Endothelial cell of umbilical vein (primary cell): Measurements from ENCODE around the gene NCAPG2. TPM values are rescaled to one million over a fixed set of nuclear protein-coding genes. Genes with fewer than 3 reads are reported as not detected.

ENCODE experiments used
- BruUV-seq: library from RNA; stranded (reverse); fragments of 400-500 nt; replicated peaks from 2 replicates; lab custom pipeline; 2021; lab: Mats Ljungman, UMichigan
- CTCF ChIA-PET: fragments of 300-600, 350-600 bp; sonication (Branson Sonifier 250); formaldehyde crosslinking; loops from one replicate; lab custom pipeline; 2021; ENCODE audit warnings: antibody characterized with exemption, inconsistent platforms; lab: Charles Lee
- POLR2A ChIA-PET: fragments of 300-600, 350-600 bp; sonication (Branson Sonifier 250); formaldehyde crosslinking; loops from one replicate; lab custom pipeline; 2021; ENCODE audit warnings: antibody characterized with exemption, inconsistent platforms; lab: Charles Lee
- DNase-seq: peaks from one replicate; pipeline ENCODE4 v3.0.0-alpha.2; 2011; ENCODE audit warnings: low read depth, low spot score
- FAIRE-seq: peaks from 2 replicates; lab custom pipeline; 2011; peaks lifted over from hg19 to GRCh38; lab: Jason Lieb, UNC
- H2AFZ ChIP-seq: 2 replicates; pipeline ENCODE4 v1.6.0; 2012; ENCODE audit warnings: low read depth, low read length, control low read depth, inconsistent platforms
- H3K27ac ChIP-seq: 2 replicates; pipeline ENCODE4 v1.5.1; 2011; ENCODE audit warnings: low read depth, mild to moderate bottlenecking, control low read depth, low read length, moderate library complexity; ENCODE audit not compliant: insufficient read depth
- H3K27me3 ChIP-seq, 2 experiments: 2 replicates each; pipeline versions ENCODE4 v1.6.0 to v1.6.1; 2011; ENCODE audit warnings: low read length in 2 of 2, mixed read lengths in 1 of 2; ENCODE audit not compliant: control insufficient read depth in 2 of 2, insufficient read depth in 2 of 2
- H3K36me3 ChIP-seq, 2 experiments: 2 replicates in 1 of 2; 3 replicates in 1 of 2; pipeline ENCODE4 v1.5.1; 2011; ENCODE audit warnings: low read length in 2 of 2, mild to moderate bottlenecking in 1 of 2, moderate library complexity in 1 of 2; ENCODE audit not compliant: control insufficient read depth in 2 of 2, insufficient read depth in 2 of 2; ENCODE audit errors: extremely low read depth in 1 of 2
- H3K4me1 ChIP-seq: 3 replicates; pipeline ENCODE4 v1.5.1; 2011; ENCODE audit warnings: mild to moderate bottlenecking, low read length; ENCODE audit not compliant: control insufficient read depth, insufficient read depth; ENCODE audit errors: extremely low read depth
- H3K4me2 ChIP-seq: 2 replicates; pipeline ENCODE4 v1.6.1; 2011; ENCODE audit warnings: low read length, control low read depth, mixed read lengths; ENCODE audit not compliant: insufficient read depth
- H3K4me3 ChIP-seq, 3 experiments: fragments of 200-600 bp in 1 of 3; sonication (generic), shearing (Covaris generic) in 1 of 3; replicated peaks in 1 of 3; 2 replicates each; pipeline ENCODE4 v1.5.1; 2011 to 2016; ENCODE audit warnings: control low read depth in 3 of 3, low read length in 3 of 3, mild to moderate bottlenecking in 2 of 3, inconsistent platforms in 1 of 3, low read depth in 1 of 3, moderate library complexity in 1 of 3; ENCODE audit not compliant: insufficient read depth in 1 of 3
- H3K79me2 ChIP-seq: 2 replicates; pipeline ENCODE4 v1.6.0; 2012; ENCODE audit warnings: low read length, inconsistent platforms; ENCODE audit not compliant: control insufficient read depth, insufficient read depth
- H3K9ac ChIP-seq: replicated peaks from 2 replicates; pipeline ENCODE3; 2011; ENCODE audit warnings: low read length, control low read depth; ENCODE audit not compliant: insufficient read depth; ENCODE audit errors: extremely low read depth
- H3K9me1 ChIP-seq: replicated peaks from 3 replicates; pipeline ENCODE4 v1.6.0; 2011; ENCODE audit warnings: mild to moderate bottlenecking, low read length; ENCODE audit not compliant: control insufficient read depth, insufficient read depth; ENCODE audit errors: extremely low read depth
- H3K9me3 ChIP-seq: replicated peaks from 2 replicates; pipeline ENCODE4 v1.5.1; 2012; ENCODE audit warnings: low read length, inconsistent platforms; ENCODE audit not compliant: control insufficient read depth, insufficient read depth
- H4K20me1 ChIP-seq: replicated peaks from 2 replicates; pipeline ENCODE3; 2011; ENCODE audit warnings: mild to moderate bottlenecking, low read length; ENCODE audit not compliant: control insufficient read depth, insufficient read depth; ENCODE audit errors: extremely low read depth
- CTCF ChIP-seq, 2 donors: IDR thresholded peaks; 1 replicate in 1 of 2; 2 replicates in 1 of 2; pipeline ENCODE4 v1.5.1; 2011; ENCODE audit warnings: low read length in 2 of 2, mild to moderate bottlenecking in 2 of 2, moderate library complexity in 2 of 2, control low read depth in 1 of 2, inconsistent platforms in 1 of 2, low read depth in 1 of 2; ENCODE audit not compliant: insufficient read depth in 1 of 2; ENCODE audit errors: extremely low read depth in 1 of 2
- EZH2 ChIP-seq: IDR thresholded peaks from 2 replicates; pipeline ENCODE4 v1.6.1; 2012; ENCODE audit warnings: borderline replicate concordance, low read depth, mild to moderate bottlenecking, moderate library complexity, low read length, inconsistent platforms; ENCODE audit not compliant: severe bottlenecking
- FOS ChIP-seq: IDR thresholded peaks from 2 replicates; pipeline ENCODE4 v1.6.1; 2011; ENCODE audit warnings: mild to moderate bottlenecking, low read length, moderate library complexity, borderline replicate concordance; ENCODE audit not compliant: insufficient read depth
- GATA2 ChIP-seq: IDR thresholded peaks from 2 replicates; pipeline ENCODE4 v1.7.0; 2011; ENCODE audit warnings: low read depth, mild to moderate bottlenecking, moderate library complexity, mixed read lengths, low read length; ENCODE audit not compliant: insufficient read length, insufficient read depth
- JUN ChIP-seq: IDR thresholded peaks from 2 replicates; pipeline ENCODE4 v1.6.1; 2011; ENCODE audit warnings: borderline replicate concordance, low read depth; ENCODE audit not compliant: insufficient read length, insufficient read depth
- MAX ChIP-seq: IDR thresholded peaks from 2 replicates; pipeline ENCODE4 v1.6.1; 2011; ENCODE audit not compliant: insufficient read depth, insufficient read length
- MYC ChIP-seq: IDR thresholded peaks from one replicate; pipeline ENCODE4 v1.6.1; 2011; ENCODE audit warnings: mild to moderate bottlenecking, low read depth, low read length
- POLR2A ChIP-seq: IDR thresholded peaks from 2 replicates; pipeline ENCODE4 v1.6.1; 2012; ENCODE audit warnings: low read depth, mild to moderate bottlenecking, control low read depth, low read length
- POLR2AphosphoS5 ChIP-seq: IDR thresholded peaks from 2 replicates; pipeline ENCODE4 v1.6.1; 2012; ENCODE audit warnings: low read depth, mild to moderate bottlenecking, control low read depth, low read length, moderate library complexity; ENCODE audit not compliant: insufficient read depth
- dilution Hi-C: fragments of 300-500 bp; cut with MboI; formaldehyde crosslinking; loops from one replicate; pipeline ENCODE4 v1.15.0; 2019; ENCODE audit warnings: low sequenced_read_pairs; ENCODE audit not compliant: extremely low pct_ligation_motif_present
- intact Hi-C: fragments of 100-400 bp; cut with micrococcal nuclease; formaldehyde crosslinking; loops from one replicate; pipeline ENCODE4 v1.10.0; 2022
- polyA plus RNA-seq, 4 experiments: library from polyadenylated mRNA; depleted of rRNA in 3 of 4; stranded (reverse) in 3 of 4; unstranded in 1 of 4; fragments of >200 nt; gene quantifications; 2 replicates each; pipeline versions ENCODE4 v1.2.1 to v1.2.3, GENCODE V29; 2011 to 2012; ENCODE audit warnings: missing spikeins in 1 of 4
- total RNA-seq: library from RNA; stranded (reverse); gene quantifications from 2 replicates; pipeline ENCODE4 v1.2.3, GENCODE V29; 2021

The NCAPG2 gene
- total and polyA plus RNA-seq, 2 donors (not counting 3 experiments of a cell fraction or from before 2014, with no cell fraction given) = 19.2 to 62.3 TPM

- H3K4me1 ChIP-seq = peaks cover 6% of the 10 kb centered on the region
- H3K9me1 ChIP-seq = no peaks in the 10 kb centered on the region
- DNase-seq (no peak), FAIRE-seq (no peak)
- H3K36me3 ChIP-seq = peaks cover 2 to 8% of the 10 kb centered on the region in 2 experiments
- H3K4me3 ChIP-seq = no peak overlapping the region
- H2AFZ ChIP-seq = no peak overlapping the region
- H3K27me3 ChIP-seq = no peaks in the 10 kb centered on the region
- no peak overlapping the region for H3K4me2 ChIP-seq
- H4K20me1 ChIP-seq = no peaks in the 10 kb centered on the region
- TF ChIP-seq POLR2A (no peak), MAX (no peak), CTCF (IDR thresholded peaks at IDR 0.05; ENCODE audit: extremely low read depth in 1 of 2, insufficient read depth in 1 of 2, low read depth in 1 of 2, low read length in 2 of 2) (no peak), JUN (no peak), GATA2 (no peak), FOS (no peak), MYC (no peak), EZH2 (no peak), POLR2AphosphoS5 (no peak)
- dilution Hi-C loops (no loop called here), intact Hi-C loops (no loop called here)
- H3K79me2 ChIP-seq = no peaks in the 10 kb centered on the region
- no peak overlapping the region for H3K27ac ChIP-seq
- no peaks in the 10 kb centered on the region for H3K9me3 ChIP-seq
- no peak overlapping the region for H3K9ac ChIP-seq
- ChIA-PET CTCF (interaction anchor here (1.0 to 1.3 kb wide), 3 partner anchors 14 to 57 kb away, joined by 4 read pairs; no protein-coding TSS in a partner anchor), POLR2A (no interaction called here)
- BruUV-seq = no TSS peak
These were observed 49.3 kb upstream of the NCAPG2 start for GRCh38 chr7:158753900-158754299.
